SU-DHL-6 (cell line): Measurements from ENCODE around the gene PRRX1.

Source experiments
- H2AFZ ChIP-seq: fragments of 200-600 bp; sonication (generic); 2 replicates; pipeline ENCODE4 v1.6.1; 2014; ENCODE audit warnings: low read depth, mild to moderate bottlenecking, moderate library complexity, mixed read lengths, antibody characterized with exemption, low read length; ENCODE audit not compliant: severe bottlenecking
- H3F3A ChIP-seq: fragments of 200-600 bp; shearing (Covaris generic); 2 replicates; pipeline ENCODE4 v1.6.0; 2016; ENCODE audit warnings: antibody characterized with exemption, mild to moderate bottlenecking; ENCODE audit not compliant: insufficient read depth
- H3K27ac ChIP-seq: fragments of 200-600 bp; sonication (generic); 2 replicates; pipeline ENCODE4 v1.5.1; 2016; ENCODE audit warnings: low read depth, mild to moderate bottlenecking, low read length, moderate library complexity, mixed read lengths
- H3K27me3 ChIP-seq: fragments of 200-600 bp; sonication (generic), shearing (Covaris generic); 2 replicates; pipeline ENCODE4 v1.6.0; 2014; ENCODE audit warnings: mild to moderate bottlenecking, low read length
- H3K36me3 ChIP-seq: fragments of 200-600 bp; sonication (generic); 2 replicates; pipeline ENCODE4 v1.6.1; 2014; ENCODE audit warnings: mild to moderate bottlenecking, low read length, mixed read lengths
- H3K4me2 ChIP-seq: fragments of 300-600, 200-600 bp; shearing (Covaris generic), sonication (generic); 2 replicates; pipeline ENCODE4 v1.6.0; 2014; ENCODE audit warnings: low read length, low read depth, mild to moderate bottlenecking; ENCODE audit not compliant: poor library complexity, severe bottlenecking
- H3K4me3 ChIP-seq: fragments of 200-600 bp; sonication (generic); 2 replicates; pipeline ENCODE4 v1.5.1; 2014; ENCODE audit warnings: antibody characterized with exemption, low read length, mild to moderate bottlenecking, mixed read lengths; ENCODE audit not compliant: insufficient read depth, poor library complexity, severe bottlenecking
- H3K79me2 ChIP-seq: fragments of 200-600 bp; sonication (generic); 2 replicates; pipeline ENCODE4 v1.6.1; 2014; ENCODE audit warnings: mild to moderate bottlenecking, low read length, moderate library complexity; ENCODE audit not compliant: insufficient read depth
- H3K9ac ChIP-seq: fragments of 200-600 bp; sonication (generic); 2 replicates; pipeline ENCODE4 v1.7.0; 2014; ENCODE audit warnings: mild to moderate bottlenecking, low read length
- H3K9me2 ChIP-seq: fragments of 200-600 bp; sonication (generic); replicated peaks from 2 replicates; pipeline ENCODE4 v1.6.1; 2014; ENCODE audit warnings: low read length; ENCODE audit not compliant: insufficient read depth
- H3K9me3 ChIP-seq: fragments of 200-600 bp; sonication (generic); 2 replicates; pipeline ENCODE4 v1.6.1; 2014; ENCODE audit warnings: low read length, mixed read lengths; ENCODE audit not compliant: insufficient read depth
- H4K20me1 ChIP-seq: fragments of 200-600 bp; sonication (generic); 2 replicates; pipeline ENCODE4 v1.6.1; 2014; ENCODE audit warnings: low read depth, mild to moderate bottlenecking, antibody characterized with exemption, low read length, moderate library complexity, mixed read lengths
- CTCF ChIP-seq: fragments of 200-600 bp; sonication (generic); IDR thresholded peaks from one replicate; pipeline ENCODE4 v1.5.1; 2017; ENCODE audit warnings: antibody characterized with exemption, mild to moderate bottlenecking, low read length, moderate library complexity; ENCODE audit not compliant: insufficient read depth, poor library complexity, severe bottlenecking
- EZH2phosphoT487 ChIP-seq: fragments of 200-600 bp; sonication (generic), shearing (Covaris generic); conservative IDR thresholded peaks from 2 replicates; pipeline ENCODE4 v1.6.1; 2018; ENCODE audit warnings: mild to moderate bottlenecking, antibody characterized with exemption, low read length, moderate library complexity, mixed read lengths

Gene PRRX1

GRCh38 chr1:170707959-170708655 lies 44.2 kb downstream of the PRRX1 start:
- no peaks in the 10 kb centered on the region for H3K27me3 ChIP-seq
- no peak overlapping the region for H3K4me2 ChIP-seq
- no peaks in the 10 kb centered on the region for H3F3A ChIP-seq
- H3K9me3 ChIP-seq: no peaks in the 10 kb centered on the region
- no peaks in the 10 kb centered on the region for H3K79me2 ChIP-seq
- no peaks in the 10 kb centered on the region for H3K36me3 ChIP-seq
- TF ChIP-seq EZH2phosphoT487 (no peak), CTCF (no peak)
- H4K20me1 ChIP-seq: no peaks in the 10 kb centered on the region
- no peak overlapping the region for H3K9ac ChIP-seq
- H3K4me3 ChIP-seq: no peak overlapping the region
- no peaks in the 10 kb centered on the region for H3K9me2 ChIP-seq
- no peak overlapping the region for H2AFZ ChIP-seq
- H3K27ac ChIP-seq: no peak overlapping the region

- Histone ChIP-seq H2AFZ (no peak overlapping the region), H3K9ac (no peak overlapping the region), H3K9me3 (no peaks in the 10 kb centered on the region), H3K27ac (no peak overlapping the region), H3K36me3 (no peaks in the 10 kb centered on the region), H3K79me2 (no peaks in the 10 kb centered on the region), H3K4me3 (no peak overlapping the region), H3K4me2 (no peak overlapping the region), H3F3A (no peaks in the 10 kb centered on the region), H4K20me1 (no peaks in the 10 kb centered on the region), H3K9me2 (no peaks in the 10 kb centered on the region), H3K27me3 (no peaks in the 10 kb centered on the region)
- TF ChIP-seq CTCF (no peak), EZH2phosphoT487 (no peak)
Measured at GRCh38 chr1:170711682-170712081, 47.8 kb downstream of the PRRX1 start.

GRCh38 chr1:170714163-170714562 lies 50.2 kb downstream of the PRRX1 start:
- H3K9ac ChIP-seq: no peak overlapping the region
- no peak overlapping the region for H2AFZ ChIP-seq
- H3K79me2 ChIP-seq: no peaks in the 10 kb centered on the region
- H3F3A ChIP-seq: no peaks in the 10 kb centered on the region
- H3K27ac ChIP-seq: no peak overlapping the region
- H4K20me1 ChIP-seq: no peaks in the 10 kb centered on the region
- no peak overlapping the region for H3K4me2 ChIP-seq
- no peak overlapping the region for H3K4me3 ChIP-seq
- no peak for TF ChIP-seq CTCF
- TF ChIP-seq EZH2phosphoT487: no peak
- no peaks in the 10 kb centered on the region for H3K36me3 ChIP-seq
- no peaks in the 10 kb centered on the region for H3K9me3 ChIP-seq
- H3K27me3 ChIP-seq: no peaks in the 10 kb centered on the region
- H3K9me2 ChIP-seq: no peaks in the 10 kb centered on the region
